Neural cell (in vitro differentiated cells): ENCODE data around the gene NEURL3.

Experiments used
- CTCF ChIP-seq: fragments of 450-650 bp; IDR thresholded peaks from 2 replicates; pipeline ENCODE4 v1.5.1; 2014; ENCODE audit warnings: antibody characterized with exemption, mild to moderate bottlenecking, moderate library complexity; ENCODE audit not compliant: poor library complexity, severe bottlenecking
- EP300 ChIP-seq: fragments of 450-650 bp; conservative IDR thresholded peaks from 2 replicates; pipeline ENCODE4 v1.6.1; 2014; ENCODE audit warnings: antibody characterized with exemption, mild to moderate bottlenecking, moderate library complexity; ENCODE audit not compliant: poor library complexity, severe bottlenecking
- EZH2 ChIP-seq: fragments of 200-600, 300-800 bp; shearing (Covaris generic), sonication (generic); IDR thresholded peaks from 2 replicates; pipeline ENCODE4 v1.6.1; 2014; ENCODE audit warnings: antibody characterized with exemption, low read length, borderline replicate concordance, mild to moderate bottlenecking; ENCODE audit not compliant: insufficient read depth, poor library complexity, severe bottlenecking
- POLR2AphosphoS5 ChIP-seq: IDR thresholded peaks from 2 replicates; pipeline ENCODE4 v1.6.1; 2012
- RAD21 ChIP-seq: fragments of 450-650 bp; conservative IDR thresholded peaks from 2 replicates; pipeline ENCODE4 v1.6.1; 2014; ENCODE audit warnings: antibody characterized with exemption, mild to moderate bottlenecking, moderate library complexity
- REST ChIP-seq: IDR thresholded peaks from 2 replicates; pipeline ENCODE4 v1.6.1; 2012; ENCODE audit warnings: borderline replicate concordance

GRCh38 chr2:96522304-96523203 is 17.4 kb upstream of the NEURL3 start:
- no peak for TF ChIP-seq CTCF
- TF ChIP-seq REST = no peak
- TF ChIP-seq EZH2 = no peak
- no peak for TF ChIP-seq EP300
- no peak for TF ChIP-seq POLR2AphosphoS5
- no peak for TF ChIP-seq RAD21
